ENCODE measurements around the gene MACROD2. TPM values are rescaled to one million over a fixed set of nuclear protein-coding genes. Genes with fewer than 3 reads are reported as not detected.

The MACROD2 gene
- polyA plus RNA-seq, 1 donor from 2014 or later: 23.2 TPM

DNA sequence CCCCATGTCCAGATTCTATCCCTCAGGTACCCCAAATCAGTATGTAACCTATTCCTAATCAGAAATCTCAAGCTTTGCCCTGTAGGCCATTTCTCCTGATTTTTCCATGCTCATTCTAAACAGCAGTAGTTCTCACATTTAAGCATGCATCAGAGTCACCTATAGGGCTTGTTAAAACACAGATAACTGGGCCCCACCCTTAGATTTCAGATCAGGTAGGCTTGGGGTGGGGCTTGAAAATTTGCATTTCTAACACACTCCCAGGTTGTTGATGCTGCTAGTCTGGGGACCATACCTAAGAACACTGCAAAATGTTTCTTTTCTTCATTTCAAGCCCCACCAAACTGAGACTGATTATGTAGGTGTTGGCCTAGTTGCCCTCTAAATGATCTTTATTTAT lies 963.3 kb downstream of the MACROD2 start:
- Histone ChIP-seq H3K9ac (ENCODE audit: low read length) (no peak overlapping the region), H3K9me2 (ENCODE audit: insufficient read depth, low read length) (no peaks in the 10 kb centered on the region), H3K27me3 (ENCODE audit: insufficient read depth, low read depth, low read length) (no peaks in the 10 kb centered on the region), H3K36me3 (ENCODE audit: insufficient read depth, low read length) (no peaks in the 10 kb centered on the region), H3K27ac (ENCODE audit: low read length) (no peak overlapping the region), H3K4me3 (ENCODE audit: low read length) (no peak overlapping the region), H3K79me2 (replicated peaks; ENCODE audit: insufficient read depth, low read length) (no peaks in the 10 kb centered on the region), H2AFZ (ENCODE audit: low read depth, low read length) (no peak overlapping the region), H3K4me2 (ENCODE audit: low read length) (no peak overlapping the region), H3K9me3 (ENCODE audit: low read length) (no peaks in the 10 kb centered on the region), H4K20me1 (ENCODE audit: insufficient read depth) (no peaks in the 10 kb centered on the region), H3F3A (ENCODE audit: insufficient read depth, low read length, poor library complexity, severe bottlenecking) (no peaks in the 10 kb centered on the region)
- TF ChIP-seq, protein P1, sequence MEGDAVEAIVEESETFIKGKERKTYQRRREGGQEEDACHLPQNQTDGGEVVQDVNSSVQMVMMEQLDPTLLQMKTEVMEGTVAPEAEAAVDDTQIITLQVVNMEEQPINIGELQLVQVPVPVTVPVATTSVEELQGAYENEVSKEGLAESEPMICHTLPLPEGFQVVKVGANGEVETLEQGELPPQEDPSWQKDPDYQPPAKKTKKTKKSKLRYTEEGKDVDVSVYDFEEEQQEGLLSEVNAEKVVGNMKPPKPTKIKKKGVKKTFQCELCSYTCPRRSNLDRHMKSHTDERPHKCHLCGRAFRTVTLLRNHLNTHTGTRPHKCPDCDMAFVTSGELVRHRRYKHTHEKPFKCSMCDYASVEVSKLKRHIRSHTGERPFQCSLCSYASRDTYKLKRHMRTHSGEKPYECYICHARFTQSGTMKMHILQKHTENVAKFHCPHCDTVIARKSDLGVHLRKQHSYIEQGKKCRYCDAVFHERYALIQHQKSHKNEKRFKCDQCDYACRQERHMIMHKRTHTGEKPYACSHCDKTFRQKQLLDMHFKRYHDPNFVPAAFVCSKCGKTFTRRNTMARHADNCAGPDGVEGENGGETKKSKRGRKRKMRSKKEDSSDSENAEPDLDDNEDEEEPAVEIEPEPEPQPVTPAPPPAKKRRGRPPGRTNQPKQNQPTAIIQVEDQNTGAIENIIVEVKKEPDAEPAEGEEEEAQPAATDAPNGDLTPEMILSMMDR (IDR thresholded peaks at IDR 0.05; ENCODE audit: poor library complexity, severe bottlenecking): no peak
- TF ChIP-seq SMC3 (conservative IDR thresholded peaks at IDR 0.05; ENCODE audit: poor library complexity): no peak
- TF ChIP-seq RAD21 (conservative IDR thresholded peaks at IDR 0.05): no peak
- no peak for TF ChIP-seq POLR2AphosphoS5 (IDR thresholded peaks at IDR 0.05)
- TF ChIP-seq, protein P2, sequence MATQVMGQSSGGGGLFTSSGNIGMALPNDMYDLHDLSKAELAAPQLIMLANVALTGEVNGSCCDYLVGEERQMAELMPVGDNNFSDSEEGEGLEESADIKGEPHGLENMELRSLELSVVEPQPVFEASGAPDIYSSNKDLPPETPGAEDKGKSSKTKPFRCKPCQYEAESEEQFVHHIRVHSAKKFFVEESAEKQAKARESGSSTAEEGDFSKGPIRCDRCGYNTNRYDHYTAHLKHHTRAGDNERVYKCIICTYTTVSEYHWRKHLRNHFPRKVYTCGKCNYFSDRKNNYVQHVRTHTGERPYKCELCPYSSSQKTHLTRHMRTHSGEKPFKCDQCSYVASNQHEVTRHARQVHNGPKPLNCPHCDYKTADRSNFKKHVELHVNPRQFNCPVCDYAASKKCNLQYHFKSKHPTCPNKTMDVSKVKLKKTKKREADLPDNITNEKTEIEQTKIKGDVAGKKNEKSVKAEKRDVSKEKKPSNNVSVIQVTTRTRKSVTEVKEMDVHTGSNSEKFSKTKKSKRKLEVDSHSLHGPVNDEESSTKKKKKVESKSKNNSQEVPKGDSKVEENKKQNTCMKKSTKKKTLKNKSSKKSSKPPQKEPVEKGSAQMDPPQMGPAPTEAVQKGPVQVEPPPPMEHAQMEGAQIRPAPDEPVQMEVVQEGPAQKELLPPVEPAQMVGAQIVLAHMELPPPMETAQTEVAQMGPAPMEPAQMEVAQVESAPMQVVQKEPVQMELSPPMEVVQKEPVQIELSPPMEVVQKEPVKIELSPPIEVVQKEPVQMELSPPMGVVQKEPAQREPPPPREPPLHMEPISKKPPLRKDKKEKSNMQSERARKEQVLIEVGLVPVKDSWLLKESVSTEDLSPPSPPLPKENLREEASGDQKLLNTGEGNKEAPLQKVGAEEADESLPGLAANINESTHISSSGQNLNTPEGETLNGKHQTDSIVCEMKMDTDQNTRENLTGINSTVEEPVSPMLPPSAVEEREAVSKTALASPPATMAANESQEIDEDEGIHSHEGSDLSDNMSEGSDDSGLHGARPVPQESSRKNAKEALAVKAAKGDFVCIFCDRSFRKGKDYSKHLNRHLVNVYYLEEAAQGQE (IDR thresholded peaks at IDR 0.05; ENCODE audit: borderline replicate concordance): no peak
- no peak for TF ChIP-seq EZH2 (IDR thresholded peaks at IDR 0.05; ENCODE audit: borderline replicate concordance, insufficient read depth, low read length, poor library complexity, severe bottlenecking)
- no peak for TF ChIP-seq TAF1 (IDR thresholded peaks at IDR 0.05; ENCODE audit: low read depth)
- TF ChIP-seq EP300 (conservative IDR thresholded peaks at IDR 0.05; ENCODE audit: poor library complexity, severe bottlenecking): no peak
- no peak for TF ChIP-seq MXI1 (conservative IDR thresholded peaks at IDR 0.05; ENCODE audit: poor library complexity, severe bottlenecking)

DNA sequence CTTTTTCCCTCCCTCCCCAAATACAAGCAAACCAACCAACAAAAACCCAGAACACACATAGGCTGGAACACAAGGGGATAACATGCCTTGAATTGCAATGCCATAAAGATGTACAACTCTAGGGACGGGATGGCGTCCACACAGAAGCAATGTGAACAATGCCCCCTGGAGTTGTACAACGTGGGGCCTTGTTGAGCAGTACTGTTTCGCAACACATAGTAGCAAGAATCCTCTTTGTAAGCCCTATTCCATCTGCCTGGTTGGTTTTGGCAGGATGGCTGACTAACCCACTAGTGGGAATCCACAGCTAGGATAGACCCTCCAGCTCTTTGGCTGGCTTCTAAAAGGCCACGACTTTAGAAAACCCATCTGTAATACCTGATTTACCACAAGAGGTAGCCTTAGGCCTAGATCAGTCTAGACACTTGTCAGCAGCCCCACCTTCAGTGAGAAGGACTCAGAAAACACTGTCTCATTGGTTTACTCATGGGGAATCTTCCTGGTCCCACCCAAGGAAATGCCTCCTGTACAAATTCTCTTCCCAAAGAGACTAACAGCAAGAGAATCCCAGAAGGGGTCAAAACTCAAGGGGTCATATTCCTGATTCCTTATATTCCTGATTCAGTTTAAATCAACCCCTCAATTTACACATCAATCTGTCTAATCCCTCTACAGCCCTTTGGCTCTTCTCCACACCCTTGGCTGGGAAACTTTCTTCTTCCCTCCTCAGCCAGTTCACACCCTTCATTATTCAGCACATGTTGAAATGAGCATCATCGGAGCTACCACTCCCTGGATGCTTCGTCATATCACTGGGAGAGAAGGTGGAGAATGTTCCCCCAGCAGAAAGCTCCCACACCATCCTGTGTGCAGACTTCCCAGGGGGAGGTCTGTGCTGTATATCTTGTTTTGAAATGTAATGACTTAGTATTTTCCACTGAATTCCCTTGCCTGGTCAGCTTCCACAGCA lies 964.5 kb downstream of the MACROD2 start:
- no peak overlapping the region for H3K4me3 ChIP-seq (ENCODE audit: low read length)
- no peak overlapping the region for H3K9ac ChIP-seq (ENCODE audit: low read length)
- H2AFZ ChIP-seq (ENCODE audit: low read depth, low read length): no peak overlapping the region
- H3K9me3 ChIP-seq (ENCODE audit: low read length): no peaks in the 10 kb centered on the region
- no peaks in the 10 kb centered on the region for H3K27me3 ChIP-seq (ENCODE audit: insufficient read depth, low read depth, low read length)
- H3K27ac ChIP-seq (ENCODE audit: low read length): no peak overlapping the region
- no peaks in the 10 kb centered on the region for H4K20me1 ChIP-seq (ENCODE audit: insufficient read depth)
- H3K36me3 ChIP-seq (ENCODE audit: insufficient read depth, low read length): no peaks in the 10 kb centered on the region
- no peak for TF ChIP-seq RAD21 (conservative IDR thresholded peaks at IDR 0.05)
- no peak for TF ChIP-seq MXI1 (conservative IDR thresholded peaks at IDR 0.05; ENCODE audit: poor library complexity, severe bottlenecking)
- no peak for TF ChIP-seq SMC3 (conservative IDR thresholded peaks at IDR 0.05; ENCODE audit: poor library complexity)
- TF ChIP-seq, protein P2 (IDR thresholded peaks at IDR 0.05; ENCODE audit: borderline replicate concordance): no peak
- TF ChIP-seq, protein P1 (IDR thresholded peaks at IDR 0.05; ENCODE audit: poor library complexity, severe bottlenecking): no peak
- TF ChIP-seq TAF1 (IDR thresholded peaks at IDR 0.05; ENCODE audit: low read depth): no peak
- no peaks in the 10 kb centered on the region for H3K79me2 ChIP-seq (replicated peaks; ENCODE audit: insufficient read depth, low read length)
- no peaks in the 10 kb centered on the region for H3F3A ChIP-seq (ENCODE audit: insufficient read depth, low read length, poor library complexity, severe bottlenecking)
- H3K9me2 ChIP-seq (ENCODE audit: insufficient read depth, low read length): no peaks in the 10 kb centered on the region
- H3K4me2 ChIP-seq (ENCODE audit: low read length): no peak overlapping the region
